OCI-M2 (cell line): Measurements from ENCODE around the gene CREBBP.

Experiments
- DNase-seq: peaks from one replicate; lab custom pipeline; 2025; ENCODE audit not compliant: unreplicated experiment; lab: John Stamatoyannopoulos, UW

CREBBP gene

GRCh38 chr16:3681206-3681605, 199.3 kb downstream of the CREBBP start:
- DNase-seq = no peak

- no peak for DNase-seq
These were observed 202.5 kb downstream of the CREBBP start for GRCh38 chr16:3677994-3678393.

GRCh38 chr16:3675601-3676130, 204.8 kb downstream of the CREBBP start:
- no peak for DNase-seq
